ENCODE data around the gene GNPTG. TPM values are rescaled to one million over a fixed set of nuclear protein-coding genes. Genes with fewer than 3 reads are reported as not detected.

Gene GNPTG
- polyA plus RNA-seq, 1 experiment, result 113 TPM

DNA sequence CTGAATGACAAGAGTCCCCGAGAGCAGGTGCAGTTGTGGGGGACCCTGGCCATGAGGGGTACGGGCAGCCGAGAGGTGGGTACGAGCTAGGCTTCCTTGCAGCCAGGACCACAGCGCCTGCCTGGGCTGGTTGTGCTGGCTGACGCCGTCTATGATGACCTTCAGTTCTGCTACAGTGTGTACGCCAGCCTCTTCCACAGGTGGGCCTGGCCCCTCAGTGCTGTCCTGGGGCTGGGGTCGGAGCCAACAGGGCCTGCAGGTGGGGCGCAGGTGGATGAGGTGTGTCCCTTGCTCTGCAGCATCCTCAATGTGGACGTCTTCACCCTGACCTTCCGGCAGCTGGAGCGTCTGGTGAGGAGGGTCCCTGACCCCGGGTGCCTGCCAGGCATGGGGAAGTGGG lies 7.2 kb upstream of the GNPTG start:
- TF ChIP-seq, protein P1, sequence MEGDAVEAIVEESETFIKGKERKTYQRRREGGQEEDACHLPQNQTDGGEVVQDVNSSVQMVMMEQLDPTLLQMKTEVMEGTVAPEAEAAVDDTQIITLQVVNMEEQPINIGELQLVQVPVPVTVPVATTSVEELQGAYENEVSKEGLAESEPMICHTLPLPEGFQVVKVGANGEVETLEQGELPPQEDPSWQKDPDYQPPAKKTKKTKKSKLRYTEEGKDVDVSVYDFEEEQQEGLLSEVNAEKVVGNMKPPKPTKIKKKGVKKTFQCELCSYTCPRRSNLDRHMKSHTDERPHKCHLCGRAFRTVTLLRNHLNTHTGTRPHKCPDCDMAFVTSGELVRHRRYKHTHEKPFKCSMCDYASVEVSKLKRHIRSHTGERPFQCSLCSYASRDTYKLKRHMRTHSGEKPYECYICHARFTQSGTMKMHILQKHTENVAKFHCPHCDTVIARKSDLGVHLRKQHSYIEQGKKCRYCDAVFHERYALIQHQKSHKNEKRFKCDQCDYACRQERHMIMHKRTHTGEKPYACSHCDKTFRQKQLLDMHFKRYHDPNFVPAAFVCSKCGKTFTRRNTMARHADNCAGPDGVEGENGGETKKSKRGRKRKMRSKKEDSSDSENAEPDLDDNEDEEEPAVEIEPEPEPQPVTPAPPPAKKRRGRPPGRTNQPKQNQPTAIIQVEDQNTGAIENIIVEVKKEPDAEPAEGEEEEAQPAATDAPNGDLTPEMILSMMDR (IDR thresholded peaks at IDR 0.05; ENCODE audit: insufficient read depth, low read depth, low read length), result no peak
- no peak overlapping the region for H3K4me3 ChIP-seq (ENCODE audit: low read depth, low read length)
- no peaks in the 10 kb centered on the region for H3K27me3 ChIP-seq (ENCODE audit: control insufficient read depth, insufficient read depth, low read length)
- CTCF ChIA-PET, result interaction anchor here (0.7 to 1.3 kb wide), 3 partner anchors 20 to 73 kb away, joined by 3 to 4 read pairs (median 4); no protein-coding TSS in a partner anchor
- H3K36me3 ChIP-seq (ENCODE audit: control insufficient read depth, insufficient read depth, low read length), result peaks cover 8% of the 10 kb centered on the region
- POLR2A ChIA-PET, result no interaction called here
- no peak for DNase-seq (ENCODE audit: low read depth)

DNA sequence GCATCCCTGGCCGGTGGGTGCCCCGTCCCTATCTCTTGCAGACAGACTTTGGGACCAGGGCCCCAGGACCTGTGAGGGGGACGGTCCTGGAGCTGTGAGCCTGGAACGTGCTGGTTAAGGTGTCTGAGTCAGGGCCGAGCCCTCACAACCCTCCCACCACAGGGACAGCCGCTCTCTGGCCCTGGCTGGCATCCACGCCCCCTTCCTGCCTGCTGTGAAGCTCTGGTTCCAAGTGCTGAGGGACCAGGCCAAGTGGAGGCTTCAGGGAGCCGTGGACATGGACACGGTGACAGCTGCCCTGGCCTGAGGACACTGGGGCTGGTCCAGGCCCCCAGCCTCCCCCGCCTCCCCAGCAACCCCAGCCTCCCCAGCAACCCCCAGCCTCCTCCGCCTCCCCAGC lies 6.6 kb upstream of the GNPTG start:
- ChIA-PET CTCF (interaction anchor here (1.0 kb wide), 1 partner anchor 14 kb away, joined by 3 read pairs; no protein-coding TSS in a partner anchor), POLR2A (no interaction called here)
- DNase-seq (ENCODE audit: low read depth), result no peak
- peaks cover 13% of the 10 kb centered on the region for H3K36me3 ChIP-seq (ENCODE audit: control insufficient read depth, insufficient read depth, low read length)
- TF ChIP-seq, protein P1 (IDR thresholded peaks at IDR 0.05; ENCODE audit: insufficient read depth, low read depth, low read length), result no peak
- H3K27me3 ChIP-seq (ENCODE audit: control insufficient read depth, insufficient read depth, low read length), result no peaks in the 10 kb centered on the region
- H3K4me3 ChIP-seq (ENCODE audit: low read depth, low read length), result no peak overlapping the region

DNA sequence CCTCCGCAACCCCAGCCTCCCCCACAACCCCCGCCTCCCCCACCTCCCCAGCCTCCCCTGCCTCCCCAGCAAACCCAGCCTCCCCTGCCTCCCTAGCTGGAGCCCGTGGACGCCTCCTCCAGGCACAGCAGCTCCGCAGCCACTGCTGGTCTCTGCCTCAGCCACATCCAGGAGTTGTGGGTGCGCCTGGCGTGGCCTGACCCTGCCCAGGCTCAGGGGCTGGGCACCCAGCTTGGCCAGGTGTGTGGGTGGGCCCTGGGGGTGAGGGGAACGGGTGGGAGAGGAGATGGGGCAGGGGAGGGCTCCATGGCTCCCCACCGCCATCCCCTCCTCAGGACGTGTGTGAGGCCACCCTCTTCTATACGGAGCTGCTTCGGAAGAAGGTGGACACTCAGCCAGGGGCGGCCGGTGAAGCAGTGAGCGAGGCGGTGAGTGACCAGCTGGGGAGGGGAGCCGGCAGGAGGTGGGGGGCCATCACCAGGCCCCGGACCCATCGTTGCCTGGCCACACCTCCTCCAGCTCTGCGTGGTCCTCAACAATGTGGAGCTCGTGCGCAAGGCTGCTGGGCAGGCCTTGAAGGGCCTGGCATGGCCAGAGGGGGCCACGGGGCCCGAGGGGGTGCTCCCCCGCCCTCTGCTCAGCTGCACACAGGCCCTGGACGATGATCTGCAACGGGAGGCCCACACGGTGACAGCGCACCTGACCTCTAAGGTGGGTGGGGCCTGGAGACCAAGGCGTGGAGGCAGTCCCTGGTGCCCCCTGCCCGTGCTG lies 5.9 kb upstream of the GNPTG start:
- no peak overlapping the region for H3K4me3 ChIP-seq (ENCODE audit: low read depth, low read length)
- ChIA-PET CTCF (interaction anchor here (1.0 kb wide), 1 partner anchor 15 kb away, joined by 3 read pairs; no protein-coding TSS in a partner anchor), POLR2A (no interaction called here)
- TF ChIP-seq, protein P1 (IDR thresholded peaks at IDR 0.05; ENCODE audit: insufficient read depth, low read depth, low read length), result no peak
- H3K27me3 ChIP-seq (ENCODE audit: control insufficient read depth, insufficient read depth, low read length), result no peaks in the 10 kb centered on the region
- DNase-seq (ENCODE audit: low read depth), result no peak
- peaks cover 16% of the 10 kb centered on the region for H3K36me3 ChIP-seq (ENCODE audit: control insufficient read depth, insufficient read depth, low read length)

DNA sequence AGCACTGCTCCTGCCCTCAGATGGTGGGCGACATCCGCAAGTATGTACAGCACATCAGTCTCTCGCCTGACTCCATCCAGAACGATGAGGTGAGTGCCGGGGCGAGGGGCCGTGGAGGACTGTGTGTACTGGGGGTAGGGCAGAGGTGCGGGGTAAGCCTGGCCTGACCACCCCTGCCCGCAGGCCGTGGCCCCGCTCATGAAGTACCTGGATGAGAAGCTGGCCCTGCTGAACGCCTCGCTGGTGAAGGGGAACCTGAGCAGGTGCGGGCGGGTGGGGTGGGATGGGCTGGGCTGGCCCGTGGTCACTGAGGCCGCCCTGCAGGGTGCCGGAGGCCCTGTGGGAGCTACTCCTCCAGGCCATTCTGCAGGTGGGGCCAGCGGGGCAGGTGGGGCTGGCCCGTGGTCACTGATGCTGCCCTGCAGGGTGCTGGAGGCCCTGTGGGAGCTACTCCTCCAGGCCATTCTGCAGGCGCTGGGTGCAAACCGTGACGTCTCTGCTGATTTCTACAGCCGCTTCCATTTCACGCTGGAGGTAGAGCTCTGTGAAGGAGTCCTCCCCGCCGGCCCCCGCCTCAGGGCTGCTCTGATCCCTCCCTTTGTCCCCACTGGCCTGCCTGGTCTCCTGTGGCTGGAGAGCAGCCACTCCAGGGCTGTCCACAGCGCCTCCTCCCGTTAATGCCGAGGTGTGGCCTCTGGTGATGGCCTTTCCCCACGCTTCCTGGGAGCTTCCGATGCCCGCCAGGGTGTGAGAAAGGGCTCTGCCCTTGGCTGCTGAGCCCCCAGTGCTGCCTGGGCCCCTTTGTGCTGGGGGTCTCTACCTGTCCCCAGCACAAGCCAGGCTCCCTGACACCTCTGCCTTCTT lies 5.1 kb upstream of the GNPTG start:
- ChIA-PET CTCF (interaction anchor here (0.8 kb wide), 1 partner anchor 10 kb away, joined by 3 read pairs; no protein-coding TSS in a partner anchor), POLR2A (no interaction called here)
- H3K36me3 ChIP-seq (ENCODE audit: control insufficient read depth, insufficient read depth, low read length), result peaks cover 16% of the 10 kb centered on the region
- no peak for DNase-seq (ENCODE audit: low read depth)
- H3K27me3 ChIP-seq (ENCODE audit: control insufficient read depth, insufficient read depth, low read length), result no peaks in the 10 kb centered on the region
- TF ChIP-seq, protein P1 (IDR thresholded peaks at IDR 0.05; ENCODE audit: insufficient read depth, low read depth, low read length), result peak; percentile 12; the same call in 1 of the 2 replicates
- no peak overlapping the region for H3K4me3 ChIP-seq (ENCODE audit: low read depth, low read length)

Data from BJ (cell line).